GM12891 (cell line): ENCODE data around the gene CHMP4B.

Experiments used
- PAX5 ChIP-seq: IDR thresholded peaks from 2 replicates; pipeline ENCODE4 v1.6.1; 2011; ENCODE audit warnings: low read length, moderate library complexity, mild to moderate bottlenecking; ENCODE audit not compliant: insufficient read depth, severe bottlenecking
- POLR2A ChIP-seq: IDR thresholded peaks from 2 replicates; pipeline ENCODE4 v1.6.1; 2011; ENCODE audit warnings: low read depth, low read length, control low read depth
- POLR2AphosphoS5 ChIP-seq: IDR thresholded peaks from 2 replicates; pipeline ENCODE4 v1.6.1; 2011; ENCODE audit warnings: low read depth, low read length, control low read depth

DNA sequence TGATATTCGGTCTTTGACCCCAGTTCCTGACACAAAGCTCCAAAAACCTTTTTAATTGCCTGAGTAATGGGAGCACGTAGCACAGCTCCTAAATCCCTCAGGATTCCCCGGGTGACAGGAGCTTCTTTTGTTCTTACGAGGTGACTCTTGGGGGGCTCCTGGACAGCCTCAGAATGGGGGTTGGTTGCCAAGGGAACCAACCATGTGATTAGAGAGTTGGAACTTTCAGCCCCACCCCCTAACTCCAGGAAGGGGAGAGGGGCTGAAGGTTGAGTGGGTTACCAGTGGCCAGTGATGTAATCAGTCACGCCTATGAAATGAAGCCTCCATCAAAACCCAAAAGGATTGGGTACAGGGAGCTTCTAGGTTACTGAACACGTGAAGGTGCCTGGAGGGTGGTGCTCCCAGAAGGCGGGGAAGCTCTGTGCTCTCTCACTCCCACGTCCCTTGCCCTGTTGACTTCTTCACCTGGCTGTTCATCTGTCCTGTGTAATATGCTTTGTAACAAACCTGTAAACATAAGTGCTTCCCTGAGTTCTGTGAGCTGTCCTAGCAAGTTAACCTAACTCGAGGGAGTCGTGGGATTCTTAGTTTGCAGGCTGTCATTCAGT, 89.5 kb downstream of the CHMP4B start:
- TF ChIP-seq POLR2AphosphoS5 (no peak), POLR2A (no peak), PAX5 (no peak)
